ENCODE measurements around the gene KNSTRN.

Gene KNSTRN

DNA sequence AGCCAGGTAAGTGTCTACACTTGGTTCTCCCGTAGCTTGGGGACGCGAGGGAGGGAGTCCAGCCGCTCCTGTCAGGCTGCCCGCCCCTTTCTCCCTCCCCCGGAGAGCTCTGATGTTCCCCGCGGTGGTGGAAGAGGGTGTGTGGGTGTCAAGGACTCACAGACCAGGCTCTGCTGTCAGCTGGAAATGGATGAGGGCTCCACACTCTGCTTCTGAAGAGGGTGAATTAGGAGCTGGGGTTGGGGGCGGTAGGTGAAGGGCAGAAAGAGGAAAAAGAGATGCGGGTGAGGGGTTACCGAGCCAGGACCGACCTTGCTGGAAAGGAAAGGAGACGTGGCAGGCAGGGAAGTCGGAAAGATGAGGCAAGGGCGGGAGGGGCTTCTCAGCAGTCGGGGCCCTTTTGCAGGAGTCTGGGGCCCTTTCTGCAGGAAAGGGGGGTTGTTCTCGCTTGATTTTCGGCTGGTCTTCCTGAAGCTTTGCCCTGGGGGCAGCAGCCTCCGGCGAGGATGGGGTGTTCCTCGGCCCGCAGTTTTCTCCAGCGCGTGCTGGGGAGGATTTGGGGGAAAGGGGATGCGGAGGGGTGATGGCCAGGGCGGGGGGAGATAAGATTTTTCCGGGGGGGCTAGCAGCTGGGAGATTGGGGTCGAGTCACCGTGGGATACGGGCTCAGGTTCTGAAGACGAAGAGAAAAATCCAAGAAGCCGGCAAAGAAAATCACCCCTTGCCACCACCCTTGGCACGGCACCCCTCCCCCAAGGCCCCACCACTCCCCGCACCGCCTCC, 57.6 kb downstream of the KNSTRN start (continued):
- no peak for TF ChIP-seq ZNF157 (tag by site-specific recombination; IDR thresholded peaks at IDR 0.05)
- TF ChIP-seq, protein P1, sequence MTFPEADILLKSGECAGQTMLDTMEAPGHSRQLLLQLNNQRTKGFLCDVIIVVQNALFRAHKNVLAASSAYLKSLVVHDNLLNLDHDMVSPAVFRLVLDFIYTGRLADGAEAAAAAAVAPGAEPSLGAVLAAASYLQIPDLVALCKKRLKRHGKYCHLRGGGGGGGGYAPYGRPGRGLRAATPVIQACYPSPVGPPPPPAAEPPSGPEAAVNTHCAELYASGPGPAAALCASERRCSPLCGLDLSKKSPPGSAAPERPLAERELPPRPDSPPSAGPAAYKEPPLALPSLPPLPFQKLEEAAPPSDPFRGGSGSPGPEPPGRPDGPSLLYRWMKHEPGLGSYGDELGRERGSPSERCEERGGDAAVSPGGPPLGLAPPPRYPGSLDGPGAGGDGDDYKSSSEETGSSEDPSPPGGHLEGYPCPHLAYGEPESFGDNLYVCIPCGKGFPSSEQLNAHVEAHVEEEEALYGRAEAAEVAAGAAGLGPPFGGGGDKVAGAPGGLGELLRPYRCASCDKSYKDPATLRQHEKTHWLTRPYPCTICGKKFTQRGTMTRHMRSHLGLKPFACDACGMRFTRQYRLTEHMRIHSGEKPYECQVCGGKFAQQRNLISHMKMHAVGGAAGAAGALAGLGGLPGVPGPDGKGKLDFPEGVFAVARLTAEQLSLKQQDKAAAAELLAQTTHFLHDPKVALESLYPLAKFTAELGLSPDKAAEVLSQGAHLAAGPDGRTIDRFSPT (tag by site-specific recombination; IDR thresholded peaks at IDR 0.05) = peak; percentile 28; the same call in 1 of the 2 replicates
- no peak for TF ChIP-seq KLF16 (tag by site-specific recombination; IDR thresholded peaks at IDR 0.05)
- TF ChIP-seq GLIS1 (tag by site-specific recombination; IDR thresholded peaks at IDR 0.05) = peak; percentile 70
- TF ChIP-seq, protein P2, sequence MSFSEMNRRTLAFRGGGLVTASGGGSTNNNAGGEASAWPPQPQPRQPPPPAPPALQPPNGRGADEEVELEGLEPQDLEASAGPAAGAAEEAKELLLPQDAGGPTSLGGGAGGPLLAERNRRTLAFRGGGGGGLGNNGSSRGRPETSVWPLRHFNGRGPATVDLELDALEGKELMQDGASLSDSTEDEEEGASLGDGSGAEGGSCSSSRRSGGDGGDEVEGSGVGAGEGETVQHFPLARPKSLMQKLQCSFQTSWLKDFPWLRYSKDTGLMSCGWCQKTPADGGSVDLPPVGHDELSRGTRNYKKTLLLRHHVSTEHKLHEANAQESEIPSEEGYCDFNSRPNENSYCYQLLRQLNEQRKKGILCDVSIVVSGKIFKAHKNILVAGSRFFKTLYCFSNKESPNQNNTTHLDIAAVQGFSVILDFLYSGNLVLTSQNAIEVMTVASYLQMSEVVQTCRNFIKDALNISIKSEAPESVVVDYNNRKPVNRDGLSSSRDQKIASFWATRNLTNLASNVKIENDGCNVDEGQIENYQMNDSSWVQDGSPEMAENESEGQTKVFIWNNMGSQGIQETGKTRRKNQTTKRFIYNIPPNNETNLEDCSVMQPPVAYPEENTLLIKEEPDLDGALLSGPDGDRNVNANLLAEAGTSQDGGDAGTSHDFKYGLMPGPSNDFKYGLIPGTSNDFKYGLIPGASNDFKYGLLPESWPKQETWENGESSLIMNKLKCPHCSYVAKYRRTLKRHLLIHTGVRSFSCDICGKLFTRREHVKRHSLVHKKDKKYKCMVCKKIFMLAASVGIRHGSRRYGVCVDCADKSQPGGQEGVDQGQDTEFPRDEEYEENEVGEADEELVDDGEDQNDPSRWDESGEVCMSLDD (tag by site-specific recombination; IDR thresholded peaks at IDR 0.05) = peak; percentile 81
- no peak for TF ChIP-seq ZNF510 (tag by site-specific recombination; IDR thresholded peaks at IDR 0.05; ENCODE audit: insufficient replicate concordance)
- no peak for TF ChIP-seq ZFP69B (tag by site-specific recombination; IDR thresholded peaks at IDR 0.05)
- TF ChIP-seq ZNF10 (tag by site-specific recombination; IDR thresholded peaks at IDR 0.05) = no peak
- TF ChIP-seq ZNF76 (tag by site-specific recombination; IDR thresholded peaks at IDR 0.05; ENCODE audit: borderline replicate concordance, low read depth) = peak; percentile 14; the same call in 1 of the 2 replicates
- no peak for TF ChIP-seq FEZF1 (tag by site-specific recombination; IDR thresholded peaks at IDR 0.05)
- no peak for TF ChIP-seq GLI2 (tag by site-specific recombination; IDR thresholded peaks at IDR 0.05; ENCODE audit: borderline replicate concordance, low read depth)
- no peak for TF ChIP-seq YY2 (tag by site-specific recombination; IDR thresholded peaks at IDR 0.05)
- TF ChIP-seq SCRT1 (tag by site-specific recombination; IDR thresholded peaks at IDR 0.05; ENCODE audit: borderline replicate concordance) = no peak
- no peak for TF ChIP-seq ZNF311 (tag by site-specific recombination; IDR thresholded peaks at IDR 0.05; ENCODE audit: borderline replicate concordance)
- TF ChIP-seq, protein P3, sequence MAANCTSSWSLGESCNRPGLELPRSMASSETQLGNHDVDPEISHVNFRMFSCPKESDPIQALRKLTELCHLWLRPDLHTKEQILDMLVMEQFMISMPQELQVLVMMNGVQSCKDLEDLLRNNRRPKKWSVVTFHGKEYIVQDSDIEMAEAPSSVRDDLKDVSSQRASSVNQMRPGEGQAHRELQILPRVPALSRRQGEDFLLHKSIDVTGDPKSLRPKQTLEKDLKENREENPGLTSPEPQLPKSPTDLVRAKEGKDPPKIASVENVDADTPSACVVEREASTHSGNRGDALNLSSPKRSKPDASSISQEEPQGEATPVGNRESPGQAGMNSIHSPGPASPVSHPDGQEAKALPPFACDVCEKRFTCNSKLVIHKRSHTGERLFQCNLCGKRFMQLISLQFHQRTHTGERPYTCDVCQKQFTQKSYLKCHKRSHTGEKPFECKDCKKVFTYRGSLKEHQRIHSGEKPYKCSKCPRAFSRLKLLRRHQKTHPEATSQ (tag by site-specific recombination; IDR thresholded peaks at IDR 0.05) = no peak
- TF ChIP-seq, protein P4, sequence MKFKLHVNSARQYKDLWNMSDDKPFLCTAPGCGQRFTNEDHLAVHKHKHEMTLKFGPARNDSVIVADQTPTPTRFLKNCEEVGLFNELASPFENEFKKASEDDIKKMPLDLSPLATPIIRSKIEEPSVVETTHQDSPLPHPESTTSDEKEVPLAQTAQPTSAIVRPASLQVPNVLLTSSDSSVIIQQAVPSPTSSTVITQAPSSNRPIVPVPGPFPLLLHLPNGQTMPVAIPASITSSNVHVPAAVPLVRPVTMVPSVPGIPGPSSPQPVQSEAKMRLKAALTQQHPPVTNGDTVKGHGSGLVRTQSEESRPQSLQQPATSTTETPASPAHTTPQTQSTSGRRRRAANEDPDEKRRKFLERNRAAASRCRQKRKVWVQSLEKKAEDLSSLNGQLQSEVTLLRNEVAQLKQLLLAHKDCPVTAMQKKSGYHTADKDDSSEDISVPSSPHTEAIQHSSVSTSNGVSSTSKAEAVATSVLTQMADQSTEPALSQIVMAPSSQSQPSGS (tag by site-specific recombination; IDR thresholded peaks at IDR 0.05; ENCODE audit: low read depth) = no peak
- TF ChIP-seq, protein P5, sequence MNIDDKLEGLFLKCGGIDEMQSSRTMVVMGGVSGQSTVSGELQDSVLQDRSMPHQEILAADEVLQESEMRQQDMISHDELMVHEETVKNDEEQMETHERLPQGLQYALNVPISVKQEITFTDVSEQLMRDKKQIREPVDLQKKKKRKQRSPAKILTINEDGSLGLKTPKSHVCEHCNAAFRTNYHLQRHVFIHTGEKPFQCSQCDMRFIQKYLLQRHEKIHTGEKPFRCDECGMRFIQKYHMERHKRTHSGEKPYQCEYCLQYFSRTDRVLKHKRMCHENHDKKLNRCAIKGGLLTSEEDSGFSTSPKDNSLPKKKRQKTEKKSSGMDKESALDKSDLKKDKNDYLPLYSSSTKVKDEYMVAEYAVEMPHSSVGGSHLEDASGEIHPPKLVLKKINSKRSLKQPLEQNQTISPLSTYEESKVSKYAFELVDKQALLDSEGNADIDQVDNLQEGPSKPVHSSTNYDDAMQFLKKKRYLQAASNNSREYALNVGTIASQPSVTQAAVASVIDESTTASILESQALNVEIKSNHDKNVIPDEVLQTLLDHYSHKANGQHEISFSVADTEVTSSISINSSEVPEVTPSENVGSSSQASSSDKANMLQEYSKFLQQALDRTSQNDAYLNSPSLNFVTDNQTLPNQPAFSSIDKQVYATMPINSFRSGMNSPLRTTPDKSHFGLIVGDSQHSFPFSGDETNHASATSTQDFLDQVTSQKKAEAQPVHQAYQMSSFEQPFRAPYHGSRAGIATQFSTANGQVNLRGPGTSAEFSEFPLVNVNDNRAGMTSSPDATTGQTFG (tag by site-specific recombination; IDR thresholded peaks at IDR 0.05; ENCODE audit: borderline replicate concordance) = no peak
- peak; percentile 32; the same call in 1 of the 2 replicates for TF ChIP-seq ZIC2 (tag by site-specific recombination; IDR thresholded peaks at IDR 0.05)
- TF ChIP-seq ZNF169 (tag by site-specific recombination; IDR thresholded peaks at IDR 0.05) = no peak
- no peak for TF ChIP-seq ZNF660 (tag by site-specific recombination; IDR thresholded peaks at IDR 0.05)
- no peak for TF ChIP-seq GLI4 (tag by site-specific recombination; IDR thresholded peaks at IDR 0.05)
- TF ChIP-seq ZNF561 (tag by site-specific recombination; IDR thresholded peaks at IDR 0.05; ENCODE audit: borderline replicate concordance) = no peak
- TF ChIP-seq, protein P6, sequence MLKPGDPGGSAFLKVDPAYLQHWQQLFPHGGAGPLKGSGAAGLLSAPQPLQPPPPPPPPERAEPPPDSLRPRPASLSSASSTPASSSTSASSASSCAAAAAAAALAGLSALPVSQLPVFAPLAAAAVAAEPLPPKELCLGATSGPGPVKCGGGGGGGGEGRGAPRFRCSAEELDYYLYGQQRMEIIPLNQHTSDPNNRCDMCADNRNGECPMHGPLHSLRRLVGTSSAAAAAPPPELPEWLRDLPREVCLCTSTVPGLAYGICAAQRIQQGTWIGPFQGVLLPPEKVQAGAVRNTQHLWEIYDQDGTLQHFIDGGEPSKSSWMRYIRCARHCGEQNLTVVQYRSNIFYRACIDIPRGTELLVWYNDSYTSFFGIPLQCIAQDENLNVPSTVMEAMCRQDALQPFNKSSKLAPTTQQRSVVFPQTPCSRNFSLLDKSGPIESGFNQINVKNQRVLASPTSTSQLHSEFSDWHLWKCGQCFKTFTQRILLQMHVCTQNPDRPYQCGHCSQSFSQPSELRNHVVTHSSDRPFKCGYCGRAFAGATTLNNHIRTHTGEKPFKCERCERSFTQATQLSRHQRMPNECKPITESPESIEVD (tag by site-specific recombination; IDR thresholded peaks at IDR 0.05) = no peak
- peak; percentile 86 for TF ChIP-seq ZNF423 (tag by site-specific recombination; IDR thresholded peaks at IDR 0.05)
- TF ChIP-seq, protein P7, sequence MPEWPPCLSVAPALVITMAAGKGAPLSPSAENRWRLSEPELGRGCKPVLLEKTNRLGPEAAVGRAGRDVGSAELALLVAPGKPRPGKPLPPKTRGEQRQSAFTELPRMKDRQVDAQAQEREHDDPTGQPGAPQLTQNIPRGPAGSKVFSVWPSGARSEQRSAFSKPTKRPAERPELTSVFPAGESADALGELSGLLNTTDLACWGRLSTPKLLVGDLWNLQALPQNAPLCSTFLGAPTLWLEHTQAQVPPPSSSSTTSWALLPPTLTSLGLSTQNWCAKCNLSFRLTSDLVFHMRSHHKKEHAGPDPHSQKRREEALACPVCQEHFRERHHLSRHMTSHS (tag by site-specific recombination; IDR thresholded peaks at IDR 0.05) = no peak
- no peak for TF ChIP-seq ZSCAN23 (tag by site-specific recombination; IDR thresholded peaks at IDR 0.05)
